SKM-1 treated with dmso at 0.1 percent for 144 hours (cell line): ENCODE results near the gene ANKRD11.
"Not testable (repeated sequence)": the region's sequence is repeated elsewhere in the genome, so short reads cannot be mapped to it uniquely, and the experiment has no call there.

Experiments used
- DNase-seq: peaks from one replicate; lab custom pipeline; 2025; ENCODE audit not compliant: unreplicated experiment; lab: John Stamatoyannopoulos, UW

The ANKRD11 gene

DNA sequence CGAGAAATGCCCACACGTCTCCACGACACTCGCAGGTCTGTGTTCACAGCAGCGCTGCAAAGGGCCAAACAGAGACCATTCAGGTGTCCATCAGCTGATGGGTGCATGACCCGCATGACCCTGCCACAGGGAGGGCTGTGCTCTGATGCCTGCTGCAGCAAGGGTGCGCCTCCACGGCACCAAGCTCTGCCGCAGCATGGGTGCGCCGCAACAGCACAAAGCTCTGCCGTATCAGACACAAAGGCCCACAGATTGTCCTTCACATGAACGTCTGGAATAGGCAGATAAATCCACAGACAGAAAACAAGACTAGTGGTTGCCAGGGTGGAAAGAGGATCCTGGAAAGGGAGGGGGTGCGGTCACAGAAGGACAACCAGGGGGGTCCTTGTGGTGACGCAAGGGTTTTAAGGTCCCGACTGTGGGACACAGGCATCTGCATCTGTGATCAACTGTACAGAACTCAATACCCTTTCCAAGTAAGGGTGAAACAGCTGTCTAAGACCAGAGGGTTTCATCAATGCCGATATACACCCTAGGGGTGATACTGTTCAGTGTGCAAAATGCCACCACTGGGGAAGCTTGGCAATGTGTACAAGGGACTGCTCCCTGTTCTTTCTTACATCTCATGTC, 121.0 kb downstream of the ANKRD11 start:
- DNase-seq: no peak

DNA sequence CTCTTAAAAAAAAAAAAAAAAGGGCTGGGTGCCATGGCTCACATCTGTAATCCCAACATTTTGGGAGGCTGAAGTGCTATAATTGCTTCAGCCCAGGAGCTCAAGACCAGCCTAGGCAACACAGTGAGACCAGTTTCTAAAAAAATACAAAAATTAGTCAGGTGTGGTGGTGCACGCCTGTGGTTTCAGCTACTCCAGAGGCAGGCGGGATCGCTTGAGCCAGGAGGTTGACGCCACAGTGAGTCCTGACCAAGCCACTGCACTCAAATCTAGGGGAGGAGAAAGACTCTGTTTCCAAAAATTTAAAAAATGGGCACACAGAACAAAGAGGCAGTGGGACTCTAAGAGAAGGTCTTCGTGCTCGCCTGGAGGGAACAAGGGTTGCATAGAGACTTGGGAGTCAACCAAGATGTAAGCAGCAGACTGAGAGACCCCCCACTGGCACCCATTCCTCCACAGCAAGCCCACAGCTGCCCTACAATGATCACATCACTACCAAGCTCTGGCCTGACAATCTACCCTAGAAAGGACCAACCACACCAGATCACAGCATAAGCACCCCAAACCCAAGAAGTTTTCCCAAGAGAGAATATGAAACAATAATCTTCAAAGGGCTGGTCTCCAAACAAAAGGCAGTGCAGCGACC, 121.6 kb downstream of the ANKRD11 start:
- DNase-seq: no peak

- no peak for DNase-seq
Observed at GRCh38 chr16:89367538-89367915, 122.8 kb downstream of the ANKRD11 start.

DNA sequence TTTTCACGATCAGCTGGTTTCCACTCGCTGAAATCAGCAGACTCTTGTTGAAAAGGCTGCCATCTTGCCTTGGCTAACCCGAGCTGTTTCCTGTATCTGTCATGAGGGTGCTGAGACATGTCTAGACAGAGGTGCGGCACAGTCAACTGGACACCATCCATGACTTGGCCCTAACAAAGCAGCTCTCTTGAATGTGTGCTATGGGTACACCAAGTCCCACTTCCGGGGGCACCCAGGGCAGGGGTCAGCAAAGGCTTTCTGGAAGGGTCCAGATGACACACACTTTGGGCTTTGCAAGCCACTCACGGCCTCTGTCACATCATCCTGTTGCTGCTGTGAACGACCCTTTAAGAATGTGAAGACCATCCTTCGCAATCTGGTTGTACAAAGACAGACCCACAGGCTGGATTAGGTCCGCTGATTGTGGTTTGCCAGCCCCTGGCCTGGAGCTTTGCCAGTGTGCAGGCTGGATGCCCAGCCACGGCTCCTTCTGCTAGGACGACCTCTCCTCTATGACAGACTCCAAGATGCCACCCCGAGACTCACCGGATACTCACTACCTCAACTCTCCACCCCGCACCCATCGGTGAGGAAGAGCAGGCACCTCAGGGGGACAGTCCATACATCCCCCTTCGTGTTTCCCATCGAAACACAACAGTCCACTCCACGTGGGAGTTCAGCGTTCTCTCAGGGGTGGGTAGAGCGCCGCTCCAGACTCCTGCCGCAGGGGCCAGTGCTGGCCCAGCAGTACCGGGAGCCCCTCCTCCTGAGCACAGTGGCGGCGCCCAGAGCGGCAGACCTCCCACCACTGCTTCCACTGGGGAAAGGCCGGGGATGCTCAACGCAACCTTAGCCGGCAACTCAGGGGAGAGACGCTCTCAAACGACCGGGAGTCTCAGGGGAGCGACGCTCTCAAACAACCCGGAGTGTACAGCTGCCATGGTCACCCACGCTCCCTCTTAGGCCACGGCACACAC, 123.5 kb downstream of the ANKRD11 start:
- no peak for DNase-seq

DNA sequence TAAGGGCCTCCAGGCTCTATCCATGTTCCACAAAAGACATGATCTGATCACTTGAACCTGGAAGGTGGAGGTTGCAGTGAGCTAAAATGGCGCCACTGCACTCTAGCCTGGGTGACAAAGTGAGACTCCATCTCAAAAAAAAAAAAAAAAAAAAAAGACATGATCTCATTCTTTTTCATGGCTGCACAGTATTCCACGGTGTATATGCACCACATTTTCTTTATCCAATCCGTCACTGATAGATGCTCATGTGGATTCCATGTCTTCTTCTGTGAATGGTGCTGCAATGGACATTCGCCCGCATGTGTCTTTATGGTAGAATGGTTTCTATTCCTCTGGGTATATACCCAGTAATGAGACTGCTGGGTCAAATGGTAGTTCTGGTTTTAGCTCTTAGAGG, 124.4 kb downstream of the ANKRD11 start:
- no peak for DNase-seq

GRCh38 chr16:89365044-89365467, 125.3 kb downstream of the ANKRD11 start:
- peak; percentile 30 for DNase-seq

DNA sequence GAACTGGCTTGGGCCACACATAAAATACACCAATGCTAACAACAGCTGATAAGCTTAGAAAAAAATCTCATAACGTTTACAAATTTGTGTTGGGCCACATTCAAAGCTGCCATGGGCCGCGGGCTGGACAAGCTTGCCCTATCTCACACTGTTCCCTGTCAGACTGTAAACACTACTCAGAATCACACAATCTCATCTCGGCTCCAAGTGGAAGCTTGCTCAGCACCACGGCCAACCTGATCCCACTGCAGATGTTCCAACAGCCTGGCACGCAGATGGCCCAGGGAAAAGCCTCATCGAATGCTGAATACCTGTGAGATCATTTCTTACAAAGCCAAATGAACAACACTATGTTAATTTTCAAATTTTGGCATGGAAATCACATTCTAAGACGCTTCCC, 125.8 kb downstream of the ANKRD11 start:
- DNase-seq: no peak

DNA sequence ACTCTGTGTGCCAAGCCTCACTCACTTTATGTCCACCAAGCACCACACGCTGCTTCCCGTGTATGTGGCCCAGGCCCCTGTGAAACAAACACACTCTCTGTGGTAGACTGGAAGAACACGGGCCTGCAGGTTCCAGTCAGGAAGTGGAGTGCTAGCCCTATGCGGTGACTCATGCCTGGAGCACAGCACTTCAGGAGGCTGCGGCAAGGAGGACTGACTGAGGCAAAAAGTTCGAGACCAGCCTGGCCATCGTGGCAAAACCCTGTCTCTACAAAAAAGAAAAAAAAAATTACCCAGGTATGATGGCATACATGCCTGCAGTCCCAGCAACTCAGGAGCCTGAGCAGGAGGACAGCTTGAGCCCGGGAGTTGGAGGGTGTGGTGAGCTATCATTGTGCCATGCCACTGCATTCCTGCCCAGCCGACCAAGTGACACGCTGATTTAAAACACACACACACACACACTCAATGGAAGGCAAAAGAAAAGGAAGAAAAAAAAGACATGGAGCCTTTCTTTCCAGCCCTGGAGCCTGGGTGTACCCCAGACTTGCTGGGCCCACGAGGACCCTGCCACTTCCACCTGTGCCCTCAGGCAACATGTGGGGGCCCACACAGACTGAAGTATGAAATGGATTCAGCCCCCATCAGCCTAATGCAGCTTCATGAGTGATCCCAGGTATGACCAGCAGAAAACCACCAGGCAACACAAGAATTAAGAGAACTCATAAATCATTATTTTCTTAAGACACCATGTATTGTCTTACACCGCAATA, 126.6 kb downstream of the ANKRD11 start:
- peak; percentile 18 for DNase-seq

- not testable (repeated sequence) for DNase-seq
Observed at GRCh38 chr16:89362540-89363223, 127.7 kb downstream of the ANKRD11 start.

GRCh38 chr16:89361751-89362539, 128.4 kb downstream of the ANKRD11 start:
- peak; percentile 8 for DNase-seq

GRCh38 chr16:89360760-89361435, 129.5 kb downstream of the ANKRD11 start:
- DNase-seq: peak; percentile 51

DNA sequence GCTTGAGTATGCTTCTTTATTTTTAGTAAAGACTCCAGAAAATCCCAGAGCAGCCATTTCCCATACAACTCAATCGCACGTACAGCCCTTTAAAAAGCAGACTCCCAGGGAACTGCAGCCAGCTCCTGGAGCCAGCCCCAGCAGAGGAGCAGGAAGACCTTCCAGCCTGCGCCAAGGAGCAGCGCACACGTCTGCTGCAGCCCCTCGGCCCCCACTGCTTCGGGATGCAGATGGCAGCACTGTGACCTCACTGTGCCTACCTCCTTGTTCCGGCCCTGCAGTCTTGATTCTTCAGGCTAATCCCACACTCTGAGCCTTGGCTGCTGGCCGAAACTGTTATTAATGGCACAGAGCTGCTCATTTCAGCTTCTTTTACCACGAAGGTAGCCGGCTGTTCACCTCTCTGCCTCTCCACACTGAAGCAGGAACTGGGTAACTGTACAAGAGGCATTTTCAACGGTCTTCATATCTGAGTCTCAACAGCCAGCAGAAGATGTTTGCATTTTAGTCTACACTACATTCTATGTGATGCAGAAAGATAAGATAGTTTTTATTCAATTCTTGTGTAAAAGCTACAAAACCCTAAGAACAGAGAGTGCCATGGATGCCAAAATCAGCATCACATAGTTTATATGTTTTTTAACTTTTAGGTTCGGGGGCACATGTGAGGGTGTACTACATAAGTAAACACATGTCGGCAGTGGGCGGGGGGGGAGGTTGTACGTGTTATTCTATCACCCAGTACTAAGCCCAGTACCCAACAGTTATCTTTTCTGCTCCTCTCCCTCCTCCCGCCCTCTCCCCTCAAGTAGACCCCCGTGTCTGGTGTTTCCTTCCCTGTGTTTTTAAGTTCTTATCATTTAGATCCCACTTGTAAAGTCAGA, 130.9 kb downstream of the ANKRD11 start:
- no peak for DNase-seq

DNA sequence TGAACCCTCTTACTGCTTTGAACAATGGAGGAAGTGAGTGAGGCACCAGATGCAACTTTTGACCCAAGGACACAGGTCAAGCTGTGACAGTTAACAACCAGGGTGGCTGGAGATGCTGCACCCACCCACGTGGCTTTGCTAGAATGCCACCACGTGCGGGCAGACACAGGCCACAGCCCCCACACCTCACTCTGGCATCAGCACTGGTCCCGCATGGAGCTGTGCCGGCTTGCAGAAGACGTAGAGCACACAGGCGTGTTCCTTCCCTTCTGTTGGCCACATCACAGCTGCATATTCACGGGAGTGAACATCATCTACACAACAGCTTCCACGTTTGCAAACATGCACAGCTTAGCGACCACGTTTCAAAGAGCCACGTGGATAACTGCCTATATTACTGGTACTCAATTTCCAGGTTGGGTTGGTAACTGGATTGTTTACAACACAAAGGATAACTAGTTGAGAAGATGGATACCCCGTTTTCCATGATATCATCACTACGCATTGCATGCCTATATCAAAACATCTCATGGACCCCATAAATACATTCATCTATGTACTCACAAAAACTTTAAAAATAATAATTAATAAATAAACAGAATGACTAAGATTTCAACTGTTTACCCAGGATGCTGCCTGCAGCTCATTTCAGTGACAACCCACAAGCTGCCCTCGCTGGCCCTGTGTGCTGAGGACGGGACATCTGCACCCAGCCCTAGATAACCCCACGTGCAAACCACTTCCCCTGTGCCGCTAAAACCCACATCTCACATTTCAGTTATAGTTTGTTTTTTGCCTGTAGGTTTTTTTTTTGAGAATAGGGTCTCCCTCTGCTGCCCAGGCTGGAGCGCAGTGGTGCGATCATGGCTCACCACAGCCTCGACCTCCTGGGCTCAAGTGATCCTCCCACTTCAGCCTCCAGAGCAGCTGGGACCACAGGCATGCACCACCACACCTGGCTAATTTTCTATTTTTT, 132.0 kb downstream of the ANKRD11 start:
- no peak for DNase-seq

- DNase-seq: no peak
Observed at GRCh38 chr16:89357055-89357816, 133.1 kb downstream of the ANKRD11 start.

DNA sequence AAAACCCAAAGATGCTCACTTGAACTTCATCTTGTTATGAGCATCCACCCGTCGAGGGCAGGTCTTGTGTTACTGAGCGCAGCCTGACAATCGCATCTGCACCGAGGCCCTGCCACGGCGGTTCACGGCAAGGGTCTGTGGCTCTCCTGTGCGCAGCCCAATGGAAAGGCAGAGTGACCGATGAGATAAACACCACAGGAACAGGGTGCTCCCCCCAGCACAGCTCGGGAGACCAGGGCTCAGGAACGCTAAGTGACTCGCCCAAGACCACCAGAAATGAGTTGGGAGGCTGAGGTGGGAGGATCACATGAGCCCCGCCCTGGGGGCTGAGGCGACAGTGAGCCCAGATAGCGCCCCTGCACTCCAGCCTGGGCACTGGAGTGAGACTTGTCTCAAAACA, 134.7 kb downstream of the ANKRD11 start:
- DNase-seq: no peak

- DNase-seq: no peak
Observed at GRCh38 chr16:89355007-89355406, 135.4 kb downstream of the ANKRD11 start.
